CD14-positive monocyte (primary cell): ENCODE results near the gene SMCP. TPM values are rescaled to one million over a fixed set of nuclear protein-coding genes. Genes with fewer than 3 reads are reported as not detected.
A peak's percentile ranks its signal among the peaks of the same experiment; 100 is the strongest.

Experiments used
- DNase-seq, 3 donors: peaks; one replicate each; pipeline ENCODE4 v3.0.0-alpha.2; 2011 to 2022
- H2AFZ ChIP-seq: 2 replicates; pipeline ENCODE4 v1.6.0; 2012; ENCODE audit warnings: mild to moderate bottlenecking, low read depth, low read length, inconsistent platforms; ENCODE audit not compliant: insufficient read depth, poor library complexity, severe bottlenecking
- H3K27ac ChIP-seq, 2 donors: 1 replicate in 1 of 2; 2 replicates in 1 of 2; pipeline ENCODE4 v1.5.1; 2012 to 2013; ENCODE audit warnings: low read length in 2 of 2, control low read depth in 1 of 2, inconsistent platforms in 1 of 2, low read depth in 1 of 2, mild to moderate bottlenecking in 1 of 2
- H3K27me3 ChIP-seq, 2 donors: one replicate each; pipeline versions ENCODE4 v1.6.0 to v1.6.1; 2011 to 2013; ENCODE audit warnings: low read length in 2 of 2; ENCODE audit not compliant: control insufficient read depth in 2 of 2, insufficient read depth in 2 of 2
- H3K36me3 ChIP-seq, 2 donors: replicated peaks in 1 of 2; 1 replicate in 1 of 2; 2 replicates in 1 of 2; pipeline versions ENCODE4 v1.5.1 to v1.6.1; 2012 to 2013; ENCODE audit warnings: low read length in 2 of 2, control low read depth in 1 of 2, inconsistent platforms in 1 of 2, mild to moderate bottlenecking in 1 of 2; ENCODE audit not compliant: insufficient read depth in 2 of 2, control insufficient read depth in 1 of 2
- H3K4me1 ChIP-seq, 2 donors: 1 replicate in 1 of 2; 2 replicates in 1 of 2; pipeline versions ENCODE4 v1.5.1 to v1.6.1; 2012 to 2013; ENCODE audit warnings: low read length in 2 of 2, control low read depth in 1 of 2, inconsistent platforms in 1 of 2, mild to moderate bottlenecking in 1 of 2, moderate library complexity in 1 of 2; ENCODE audit not compliant: insufficient read depth in 2 of 2, control insufficient read depth in 1 of 2
- H3K4me2 ChIP-seq: replicated peaks from 2 replicates; pipeline ENCODE3; 2012; ENCODE audit warnings: low read length, moderate library complexity, mild to moderate bottlenecking; ENCODE audit not compliant: poor library complexity, severe bottlenecking; ENCODE audit errors: extremely low read depth
- H3K4me3 ChIP-seq, 3 experiments: fragments of 200-600 bp in 1 of 3; sonication (generic) in 1 of 3; replicated peaks in 1 of 3; 1 replicate in 2 of 3; 2 replicates in 1 of 3; pipeline ENCODE4 v1.5.1; 2011 to 2013; ENCODE audit warnings: low read length in 3 of 3, mild to moderate bottlenecking in 3 of 3, control low read depth in 2 of 3, low read depth in 2 of 3, inconsistent platforms in 1 of 3, moderate library complexity in 1 of 3
- H3K79me2 ChIP-seq: 2 replicates; pipeline ENCODE4 v1.6.0; 2012; ENCODE audit warnings: mild to moderate bottlenecking, control low read depth, inconsistent platforms, low read length, moderate library complexity; ENCODE audit not compliant: insufficient read depth
- H3K9ac ChIP-seq: 2 replicates; pipeline ENCODE4 v1.6.0; 2017; ENCODE audit warnings: low read length, mild to moderate bottlenecking; ENCODE audit not compliant: insufficient read depth, poor library complexity, severe bottlenecking
- H3K9me3 ChIP-seq, 2 donors: replicated peaks in 1 of 2; 1 replicate in 1 of 2; 2 replicates in 1 of 2; pipeline versions ENCODE4 v1.5.1 to v1.6.1; 2012 to 2013; ENCODE audit warnings: low read length in 2 of 2, control low read depth in 1 of 2; ENCODE audit not compliant: control insufficient read depth in 1 of 2, insufficient read depth in 1 of 2
- H4K20me1 ChIP-seq: 2 replicates; pipeline ENCODE4 v1.6.0; 2012; ENCODE audit warnings: mild to moderate bottlenecking, low read length, control low read depth, moderate library complexity; ENCODE audit not compliant: insufficient read depth
- H3K27ac Mint-ChIP-seq, 7 donors: one replicate each; pipeline ENCODE4 v1.8.0; 2020; ENCODE audit warnings: mild to moderate bottlenecking in 7 of 7, mixed read lengths in 7 of 7, moderate library complexity in 6 of 7, inconsistent platforms in 2 of 7
- H3K27me3 Mint-ChIP-seq, 3 donors: one replicate each; pipeline ENCODE4 v1.8.0; 2021 to 2022; ENCODE audit warnings: low read depth in 3 of 3, mild to moderate bottlenecking in 3 of 3, mixed read lengths in 3 of 3, moderate library complexity in 3 of 3, inconsistent platforms in 1 of 3
- H3K36me3 Mint-ChIP-seq, 2 donors: one replicate each; pipeline ENCODE4 v1.8.0; 2020; ENCODE audit warnings: mixed read lengths in 2 of 2, inconsistent platforms in 1 of 2, mild to moderate bottlenecking in 1 of 2
- H3K4me1 Mint-ChIP-seq: one replicate; pipeline ENCODE4 v1.8.0; 2020; ENCODE audit warnings: mild to moderate bottlenecking, mixed read lengths
- H3K4me3 Mint-ChIP-seq, 2 donors: one replicate each; pipeline ENCODE4 v1.8.0; 2020; ENCODE audit warnings: mild to moderate bottlenecking in 2 of 2, mixed read lengths in 2 of 2, moderate library complexity in 1 of 2
- H3K9me3 Mint-ChIP-seq, 7 donors: one replicate each; pipeline ENCODE4 v1.8.0; 2020 to 2022; ENCODE audit warnings: mixed read lengths in 7 of 7, mild to moderate bottlenecking in 6 of 7, moderate library complexity in 6 of 7, inconsistent platforms in 2 of 7
- CTCF ChIP-seq: fragments of 200-600 bp; IDR thresholded peaks from one replicate; pipeline ENCODE4 v1.8.0; 2022; ENCODE audit warnings: antibody characterized with exemption, mild to moderate bottlenecking
- WGBS: methylation state at CpG from one replicate; pipeline ENCODE4 v1.1.5; 2013; ENCODE audit warnings: missing lambda C conversion rate; ENCODE audit not compliant: insufficient coverage; 5-methylcytosine and 5-hydroxymethylcytosine counted together
- intact Hi-C, 2 donors: fragments of 100-400 bp; cut with micrococcal nuclease; formaldehyde crosslinking; loops; one replicate each; pipeline versions ENCODE4 v1.15.0 to v1.15.1; 2023
- polyA plus RNA-seq, 3 donors: library from polyadenylated mRNA; depleted of rRNA in 1 of 3; unstranded in 2 of 3; stranded (reverse) in 1 of 3; fragments of 300-500 nt in 2 of 3; fragments of >200 nt in 1 of 3; fragmentation: Illumina TruSeq in 2 of 3; gene quantifications; 1 replicate in 2 of 3; 2 replicates in 1 of 3; pipeline ENCODE4 v1.2.3, GENCODE V29; 2012 to 2021

The SMCP gene
- polyA plus RNA-seq, 3 donors, result not detected

GRCh38 chr1:152899027-152899426 is 20.9 kb downstream of the SMCP start:
- Mint-ChIP-seq H3K4me1 (no peaks in the 10 kb centered on the region), H3K4me3 (no peak overlapping the region), H3K36me3 (no peaks in the 10 kb centered on the region), H3K27ac (peak overlapping the region in 1 of 7 donors; percentile 73), H3K27me3 (peaks cover 10 to 24% (median 10%) of the 10 kb centered on the region in 3 donors), H3K9me3 (peaks cover 0 to 3% (median 0%) of the 10 kb centered on the region in 7 donors)
- H3K4me3 ChIP-seq, result no peak overlapping the region
- no peak for TF ChIP-seq CTCF
- intact Hi-C loops, result no loop called here
- H3K79me2 ChIP-seq, result no peaks in the 10 kb centered on the region
- no peak overlapping the region for H3K4me2 ChIP-seq
- no peak overlapping the region for H3K27ac ChIP-seq
- no peaks in the 10 kb centered on the region for H3K36me3 ChIP-seq
- H3K27me3 ChIP-seq, result peaks cover 3% of the 10 kb centered on the region in 2 donors
- no peaks in the 10 kb centered on the region for H3K4me1 ChIP-seq
- H3K9me3 ChIP-seq, result no peaks in the 10 kb centered on the region
- 86% methylated on average over 3 of the region's 4 CpGs for WGBS
- DNase-seq, result no peak
- H4K20me1 ChIP-seq, result no peaks in the 10 kb centered on the region
- no peak overlapping the region for H3K9ac ChIP-seq
- H2AFZ ChIP-seq, result no peak overlapping the region

DNA sequence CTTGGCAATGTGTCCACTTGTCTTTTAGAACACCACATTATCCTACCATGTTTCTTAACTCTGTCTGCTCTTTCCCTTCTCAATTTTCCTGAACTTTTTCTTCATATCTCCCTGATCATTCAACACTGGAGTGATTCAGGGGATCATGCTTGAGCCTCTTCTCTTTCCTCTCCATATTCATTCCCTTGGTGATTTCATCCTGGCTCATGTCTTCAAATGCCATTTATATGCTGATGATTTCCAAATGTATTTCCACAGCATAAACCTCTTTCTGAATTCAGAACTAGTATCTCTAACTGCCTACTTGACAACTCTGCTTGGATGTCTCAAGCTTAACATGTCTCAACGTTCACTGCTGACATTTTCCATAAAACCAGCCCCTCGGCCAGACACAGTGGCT is 21.8 kb downstream of the SMCP start:
- Histone ChIP-seq H3K9ac (no peak overlapping the region), H2AFZ (no peak overlapping the region), H3K4me3 (no peak overlapping the region), H3K36me3 (no peaks in the 10 kb centered on the region), H4K20me1 (no peaks in the 10 kb centered on the region), H3K27ac (no peak overlapping the region), H3K9me3 (no peaks in the 10 kb centered on the region), H3K79me2 (no peaks in the 10 kb centered on the region), H3K4me2 (no peak overlapping the region), H3K27me3 (no peaks in the 10 kb centered on the region), H3K4me1 (no peaks in the 10 kb centered on the region)
- Mint-ChIP-seq H3K9me3 (peaks cover 0 to 3% (median 0%) of the 10 kb centered on the region in 7 donors), H3K4me3 (no peak overlapping the region), H3K4me1 (no peaks in the 10 kb centered on the region), H3K27me3 (peaks cover 7 to 18% (median 8%) of the 10 kb centered on the region in 3 donors), H3K27ac (no peak overlapping the region), H3K36me3 (no peaks in the 10 kb centered on the region)
- no peak for DNase-seq
- intact Hi-C loops, result no loop called here
- no CpG with 5 or more reads among the region's 2 CpGs for WGBS
- no peak for TF ChIP-seq CTCF
